Stimulated activated CD4-positive, alpha-beta T cell treated with anti-CD3 and anti-CD28 coated beads, Interleukin-15, amount 100 ng/mL, for 48 hours (primary cell): ENCODE measurements around the gene NCAM2.

Experiments
- DNase-seq, 2 donors: peaks; one replicate each; pipeline ENCODE4 v3.0.0-alpha.2; 2020; ENCODE audit warnings: low read depth in 2 of 2

NCAM2 gene

DNA sequence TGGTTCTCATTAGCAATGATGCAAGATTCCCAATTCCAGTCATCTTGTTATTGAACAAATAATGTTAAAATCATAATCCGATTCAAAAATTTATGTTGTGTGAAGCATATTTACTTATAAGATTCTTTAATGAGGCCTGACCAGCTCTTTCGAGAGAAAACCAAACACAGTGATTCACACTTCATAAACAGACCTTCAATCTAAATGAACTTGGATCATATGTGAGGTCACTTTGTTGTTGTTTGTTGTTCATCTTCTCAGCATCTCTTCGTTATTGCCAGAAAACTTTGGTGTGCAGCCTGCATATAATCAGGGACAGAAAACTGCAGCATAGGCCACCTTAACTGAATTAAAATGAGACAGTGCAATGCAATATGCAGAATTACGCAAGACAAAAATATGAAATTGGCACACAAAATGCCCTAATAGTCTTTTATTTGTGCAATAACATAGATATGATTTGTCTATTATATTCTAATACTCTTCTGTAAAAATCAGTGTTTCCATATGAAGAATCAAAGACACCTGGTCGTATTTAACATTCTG lies 30.1 kb downstream of the NCAM2 start:
- no peak for DNase-seq

GRCh38 chr21:21029164-21029563 lies 31.0 kb downstream of the NCAM2 start:
- no peak for DNase-seq

- DNase-seq, result no peak
Measured at GRCh38 chr21:21030311-21030710, 32.1 kb downstream of the NCAM2 start.

GRCh38 chr21:21034036-21034435 lies 35.8 kb downstream of the NCAM2 start:
- no peak for DNase-seq

DNA sequence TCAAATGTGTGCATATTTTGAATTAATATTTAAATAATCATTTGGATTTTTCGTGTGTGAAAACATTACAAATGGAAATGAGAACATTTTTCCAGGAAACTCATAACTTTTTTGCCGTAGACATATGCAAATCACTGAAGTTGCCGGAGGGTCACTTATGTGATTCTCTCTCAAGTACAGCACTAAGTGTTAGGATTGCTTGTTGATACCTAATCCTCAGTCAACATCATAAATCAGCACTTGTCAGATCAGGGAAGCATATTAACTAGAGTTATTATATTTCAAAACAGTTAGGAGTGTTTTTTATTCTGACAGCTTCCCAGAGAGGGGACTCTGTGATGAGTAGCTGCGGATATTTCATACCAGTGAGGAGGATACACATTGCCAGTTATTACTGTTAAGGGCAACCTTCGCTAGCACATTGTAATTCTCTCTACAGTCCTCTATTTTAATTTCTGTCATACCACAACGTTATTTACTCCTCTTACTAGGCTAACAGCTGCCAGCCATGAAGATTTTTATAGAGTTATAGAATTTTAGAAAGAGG lies 41.5 kb downstream of the NCAM2 start:
- no peak for DNase-seq

DNA sequence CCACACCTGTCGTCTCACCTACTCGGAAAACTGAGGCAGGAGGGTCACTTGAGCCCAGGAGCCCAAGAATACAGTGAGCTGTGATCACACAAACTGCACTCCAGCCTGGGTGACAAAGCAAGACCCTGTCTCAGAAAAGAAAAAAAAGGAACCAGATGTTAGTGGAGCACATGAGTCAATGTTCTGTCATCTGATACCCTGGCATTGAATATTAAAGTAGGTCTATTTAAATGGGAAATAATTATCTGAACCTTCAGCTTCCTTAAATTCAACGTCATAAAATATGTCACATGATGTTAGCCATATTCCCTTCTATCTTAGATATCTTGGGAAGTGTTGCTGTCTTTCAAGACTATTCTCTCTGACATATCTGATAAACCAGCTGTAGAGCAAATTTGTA lies 47.3 kb downstream of the NCAM2 start:
- no peak for DNase-seq

- DNase-seq, result no peak
Measured at GRCh38 chr21:21046063-21046462, 47.9 kb downstream of the NCAM2 start.

DNA sequence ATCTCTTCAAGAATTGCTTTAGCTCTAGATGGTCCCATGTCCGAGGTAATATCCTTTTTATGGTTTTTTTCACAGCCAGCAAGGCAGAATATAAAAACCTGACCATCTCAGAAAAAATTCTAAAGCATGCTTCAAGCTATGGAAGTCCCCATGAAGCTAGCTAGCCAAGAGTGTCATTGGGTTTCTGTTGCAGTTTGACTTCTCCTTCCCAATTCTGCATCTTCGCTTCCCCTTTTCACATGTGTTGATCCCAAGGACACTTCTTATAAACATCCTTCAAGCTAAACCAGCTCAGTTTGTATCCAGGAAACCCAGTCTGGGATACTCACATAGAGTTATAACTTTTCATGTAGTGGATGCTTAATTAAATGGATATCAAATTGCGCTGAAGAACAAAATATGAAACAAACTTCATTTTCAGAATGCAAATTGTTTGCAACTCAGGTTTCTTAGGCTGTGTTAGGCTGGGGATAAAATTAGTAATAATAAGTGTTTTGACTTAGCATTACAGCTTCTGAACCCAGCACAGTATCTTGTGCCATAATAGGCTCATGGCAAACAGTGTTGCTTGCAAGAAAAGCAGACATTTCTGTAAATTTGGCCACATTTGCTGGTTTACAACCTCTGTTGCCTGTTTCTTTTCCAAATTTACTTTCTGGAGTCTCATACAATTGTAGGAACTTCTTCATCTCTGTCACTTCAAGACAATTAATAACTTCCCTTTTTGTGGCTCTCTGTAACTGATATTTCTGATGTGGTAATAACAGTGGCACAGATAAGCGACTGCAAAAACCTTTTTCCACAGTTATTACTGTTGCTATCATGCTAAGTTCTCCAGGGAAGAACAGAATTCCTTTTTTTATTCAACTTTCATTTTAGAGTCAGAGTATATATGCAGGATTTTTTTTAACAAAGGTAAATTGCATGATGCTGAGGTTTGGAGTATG lies 53.2 kb downstream of the NCAM2 start:
- no peak for DNase-seq

- DNase-seq, result no peak
Measured at GRCh38 chr21:21052672-21053071, 54.5 kb downstream of the NCAM2 start.

DNA sequence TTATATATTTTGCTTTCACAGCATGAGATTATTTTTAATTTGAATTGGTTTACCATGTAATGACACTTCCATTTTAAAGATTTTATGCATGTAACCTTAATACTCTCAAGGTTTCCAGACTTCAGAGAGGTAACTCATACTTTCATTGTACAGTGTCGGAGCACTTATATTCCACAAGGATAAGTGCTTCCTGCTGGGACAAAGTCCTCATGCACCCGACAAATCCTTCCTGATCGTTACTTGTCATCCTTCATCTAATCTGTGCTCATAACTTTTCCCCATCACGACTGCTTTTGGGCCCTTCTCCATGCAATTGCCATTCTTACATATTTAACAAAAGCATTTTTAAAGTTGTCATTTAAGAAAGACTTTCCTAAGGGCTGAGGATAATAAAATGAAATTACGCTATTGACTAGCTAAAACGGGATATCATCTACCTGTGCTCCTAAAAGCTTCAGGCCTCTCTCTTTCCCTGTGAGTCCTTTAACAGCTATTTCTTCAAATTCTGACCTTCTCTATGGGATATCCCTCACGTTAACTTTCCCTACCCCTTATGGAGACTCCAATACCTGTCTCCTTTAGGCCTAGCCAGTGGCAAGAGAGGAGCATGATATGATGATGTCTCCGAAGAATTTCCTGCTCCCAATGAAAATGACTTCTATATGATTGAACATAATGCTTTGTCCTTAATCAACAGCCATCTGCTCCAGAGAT lies 59.3 kb downstream of the NCAM2 start:
- no peak for DNase-seq

DNA sequence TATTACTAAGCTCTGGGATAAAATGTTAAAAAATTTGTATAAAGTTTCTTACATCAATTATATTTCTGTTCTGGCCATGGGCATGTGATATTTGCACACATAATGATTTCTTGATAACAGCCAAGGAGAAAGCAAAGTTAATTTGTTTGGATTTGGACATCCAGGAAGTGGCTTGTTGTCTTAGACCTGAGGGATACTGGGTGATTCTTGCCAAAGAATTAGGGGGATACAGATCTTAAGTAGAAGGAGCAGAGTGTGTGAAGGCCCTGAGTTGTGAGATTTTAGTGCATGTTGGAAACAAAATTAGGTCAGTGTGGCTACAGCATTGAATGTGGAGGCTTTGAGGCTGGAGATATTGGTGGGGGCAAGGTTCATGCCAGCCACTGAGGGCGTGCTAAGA lies 65.6 kb downstream of the NCAM2 start:
- no peak for DNase-seq

DNA sequence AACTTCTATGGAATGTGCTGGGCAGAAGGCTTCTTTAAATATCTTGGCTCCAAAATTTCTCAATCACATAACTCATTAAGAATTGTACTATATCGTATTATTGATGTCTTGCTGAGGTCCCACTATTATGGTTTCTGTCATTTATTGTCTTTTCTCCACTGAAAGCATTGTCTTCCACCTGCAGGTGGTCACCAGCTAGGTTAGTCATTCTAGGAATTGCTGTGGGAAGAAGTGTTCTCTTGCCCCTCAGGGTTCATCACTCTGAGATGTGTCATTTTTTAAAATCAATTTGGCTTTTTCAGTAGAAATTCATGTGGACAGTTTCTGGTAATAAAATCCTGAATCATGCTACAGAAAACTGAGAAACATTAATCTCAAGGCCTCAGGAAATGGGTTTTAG lies 66.1 kb downstream of the NCAM2 start:
- DNase-seq, result no peak

DNA sequence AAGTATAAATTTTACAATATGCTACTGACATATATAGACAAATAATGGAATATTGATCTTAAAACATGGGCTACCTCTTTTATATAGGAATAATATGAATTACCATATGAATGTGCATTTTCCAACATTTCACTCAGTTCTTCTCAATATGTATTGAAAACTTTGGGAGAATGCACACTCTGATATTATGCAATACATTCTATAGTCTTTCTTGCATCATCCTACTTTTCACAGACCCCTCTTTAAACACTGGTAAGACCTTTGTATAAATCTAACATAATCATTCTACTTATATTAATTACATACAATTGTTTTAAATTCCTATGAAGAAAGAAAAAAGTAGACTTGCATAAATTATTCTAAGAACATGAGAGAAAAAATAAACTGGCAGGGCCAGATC lies 69.2 kb downstream of the NCAM2 start:
- no peak for DNase-seq

- DNase-seq, result no peak
Measured at GRCh38 chr21:21074305-21074704, 76.1 kb downstream of the NCAM2 start.

- DNase-seq, result no peak
Measured at GRCh38 chr21:21076051-21076450, 77.8 kb downstream of the NCAM2 start.

- DNase-seq, result no peak
Measured at GRCh38 chr21:21076491-21076890, 78.3 kb downstream of the NCAM2 start.

- DNase-seq, result no peak
Measured at GRCh38 chr21:21079646-21080045, 81.4 kb downstream of the NCAM2 start.

GRCh38 chr21:21084179-21084578 lies 86.0 kb downstream of the NCAM2 start:
- DNase-seq, result no peak

GRCh38 chr21:21085206-21085605 lies 87.0 kb downstream of the NCAM2 start:
- DNase-seq, result no peak

DNA sequence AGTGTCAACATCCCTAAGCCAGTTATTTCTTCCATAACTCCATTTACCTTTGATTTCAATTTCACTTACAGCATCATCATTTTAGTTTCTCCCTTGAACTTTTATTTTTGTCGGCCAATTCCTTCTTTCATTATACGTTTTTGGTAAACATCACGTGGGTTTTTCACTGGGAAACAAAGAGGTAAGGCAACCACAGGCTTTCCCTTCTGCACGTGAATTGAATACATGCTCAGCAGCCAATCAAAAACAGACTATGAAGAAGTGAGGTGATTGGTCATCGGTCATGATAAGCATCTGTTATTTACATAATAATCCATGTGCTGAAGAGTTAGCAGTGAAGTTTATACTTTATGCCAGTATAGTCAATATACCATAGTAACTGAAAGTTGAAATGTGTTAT lies 98.7 kb downstream of the NCAM2 start:
- no peak for DNase-seq

DNA sequence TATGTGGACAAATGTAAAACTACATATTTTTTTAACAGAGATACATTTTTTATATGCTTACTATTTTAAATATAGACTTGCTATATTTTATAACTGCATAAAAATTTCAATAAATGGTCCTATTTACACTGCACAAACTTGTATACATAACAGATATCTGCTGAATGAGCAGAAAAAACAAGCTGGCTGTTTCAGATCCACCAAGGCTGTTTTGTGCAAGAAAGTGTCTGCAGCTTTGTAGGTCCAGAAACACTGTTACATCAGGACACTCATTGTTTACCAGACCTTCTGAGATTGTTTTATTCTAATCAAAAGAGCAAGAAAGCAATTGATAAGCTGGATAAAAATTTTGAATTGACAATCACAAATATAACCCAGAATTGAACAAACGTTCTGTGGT lies 99.3 kb downstream of the NCAM2 start:
- no peak for DNase-seq

DNA sequence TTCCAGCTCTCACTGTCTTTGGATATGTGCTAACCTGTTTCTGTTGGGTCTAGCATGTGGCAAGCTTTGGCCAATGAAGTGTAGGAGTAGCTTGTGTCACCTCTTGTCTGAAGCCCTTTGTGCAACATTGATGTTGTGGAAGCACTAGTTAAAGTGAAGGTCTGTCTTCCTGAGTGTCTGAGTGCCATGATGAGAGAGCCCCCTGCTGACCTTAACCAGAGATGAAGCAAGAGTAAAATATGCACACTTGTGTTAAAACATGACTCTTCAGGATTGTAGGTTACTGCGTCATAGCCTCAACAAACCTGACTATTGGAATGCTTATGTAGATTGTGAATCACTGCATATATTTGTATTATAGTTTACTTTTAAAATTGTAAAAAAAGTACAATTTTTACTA lies 103.7 kb downstream of the NCAM2 start:
- DNase-seq, result no peak

DNA sequence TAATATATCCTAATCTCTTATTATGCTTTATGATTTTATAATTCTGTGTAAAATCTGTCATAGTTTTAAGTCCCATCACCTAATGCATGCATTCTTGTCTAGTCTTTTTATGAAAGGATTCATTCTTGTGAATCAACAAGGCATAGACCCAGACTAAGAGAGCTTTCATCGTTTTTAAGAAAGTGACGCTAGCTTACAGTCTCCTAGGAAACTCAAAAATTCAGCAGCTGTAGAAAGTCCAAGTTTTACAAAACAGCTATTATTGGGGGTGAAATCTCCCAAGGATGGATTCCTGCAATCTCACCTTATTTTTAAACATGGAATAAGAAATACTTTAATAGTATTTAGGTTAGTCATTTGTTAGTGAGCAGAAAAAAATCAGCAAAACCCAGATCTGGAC lies 104.7 kb downstream of the NCAM2 start:
- DNase-seq, result no peak
